Thyroid gland (tissue), 4 donors: ENCODE measurements around the gene E2F6. TPM values are rescaled to one million over a fixed set of nuclear protein-coding genes. Genes with fewer than 3 reads are reported as not detected.

Experiments
- DNase-seq, 2 donors: peaks; one replicate each; pipeline ENCODE4 v3.0.0-alpha.2; 2019
- H3K27ac ChIP-seq, 3 donors: fragments of 200-600 bp; sonication (generic); 1 replicate in 2 of 3; 2 replicates in 1 of 3; pipeline ENCODE4 v1.5.1; 2016 to 2019; ENCODE audit warnings: mild to moderate bottlenecking in 1 of 3, moderate library complexity in 1 of 3
- H3K27me3 ChIP-seq: fragments of 200-600 bp; sonication (generic); one replicate; pipeline ENCODE4 v1.5.1; 2019
- H3K36me3 ChIP-seq, 2 donors: fragments of 200-600 bp; sonication (generic); one replicate each; pipeline ENCODE4 v1.5.1; 2016 to 2019
- H3K4me1 ChIP-seq, 2 donors: fragments of 200-600 bp; sonication (generic); one replicate each; pipeline ENCODE4 v1.5.1; 2017 to 2019
- H3K4me3 ChIP-seq, 3 donors: fragments of 200-600 bp; sonication (generic); replicated peaks in 1 of 3; 1 replicate in 2 of 3; 2 replicates in 1 of 3; pipeline ENCODE4 v1.5.1; 2016; ENCODE audit warnings: mild to moderate bottlenecking in 1 of 3
- H3K9me3 ChIP-seq: fragments of 200-600 bp; sonication (generic); one replicate; pipeline ENCODE4 v1.5.1; 2017
- CTCF ChIP-seq, 6 experiments: fragments of 200-600 bp in 3 of 6; fragments of 450-650 bp in 3 of 6; sonication (generic) in 3 of 6; IDR thresholded peaks; one replicate each; pipeline ENCODE4 v1.5.1; 2016 to 2019; ENCODE audit warnings: antibody characterized with exemption in 6 of 6, mild to moderate bottlenecking in 2 of 6, inconsistent platforms in 1 of 6, moderate library complexity in 1 of 6
- POLR2A ChIP-seq, 2 donors: fragments of 450-650 bp; IDR thresholded peaks; one replicate each; pipeline ENCODE4 v1.6.1; 2017; ENCODE audit warnings: antibody characterized with exemption in 2 of 2, mild to moderate bottlenecking in 2 of 2, moderate library complexity in 1 of 2
- WGBS, 2 donors: methylation state at CpG; one replicate each; pipeline ENCODE4 v1.1.5; 2017; 5-methylcytosine and 5-hydroxymethylcytosine counted together
- intact Hi-C: fragments of 100-400 bp; cut with DNase I; formaldehyde crosslinking; loops from one replicate; pipeline ENCODE4 v1.15.1; 2023
- total RNA-seq, 4 donors: library from RNA; depleted of rRNA; stranded (reverse); fragments of >200 nt; gene quantifications; one replicate each; pipeline ENCODE4 v1.2.3, GENCODE V29; 2016

E2F6 gene
- total RNA-seq, 4 donors from 2014 or later: 15.7 to 26.2 (median 21.2) TPM

- Histone ChIP-seq H3K4me1 (peaks cover 0 to 1% of the 10 kb centered on the region in 2 donors), H3K9me3 (no peaks in the 10 kb centered on the region), H3K36me3 (no peaks in the 10 kb centered on the region), H3K27me3 (no peaks in the 10 kb centered on the region), H3K4me3 (no peak overlapping the region), H3K27ac (no peak overlapping the region)
- no peak for TF ChIP-seq POLR2A (IDR thresholded peaks at IDR 0.05)
- no peak for TF ChIP-seq CTCF (IDR thresholded peaks at IDR 0.05)
- DNase-seq: no peak
- 86 to 90% methylated on average over 1 of the region's 1 CpG for WGBS, 2 donors
- intact Hi-C loops: loop anchor here (5.0 kb wide), 1 partner anchor 179 kb away; no protein-coding TSS in a partner anchor
These were observed 54.7 kb downstream of the E2F6 start for GRCh38 chr2:11411244-11411643.

- Histone ChIP-seq H3K4me1 (peaks cover 0 to 4% of the 10 kb centered on the region in 2 donors), H3K36me3 (no peaks in the 10 kb centered on the region), H3K4me3 (no peak overlapping the region), H3K9me3 (no peaks in the 10 kb centered on the region), H3K27me3 (no peaks in the 10 kb centered on the region), H3K27ac (no peak overlapping the region)
- no peak for DNase-seq
- 89 to 90% methylated on average over 5 of the region's 5 CpGs for WGBS, 2 donors
- intact Hi-C loops: loop anchor here (5.0 kb wide), 1 partner anchor 178 kb away; no protein-coding TSS in a partner anchor
- TF ChIP-seq POLR2A (IDR thresholded peaks at IDR 0.05) (no peak), CTCF (IDR thresholded peaks at IDR 0.05) (no peak)
These were observed 55.9 kb downstream of the E2F6 start for GRCh38 chr2:11410101-11410500.

- WGBS, 2 donors: 90 to 100% methylated on average over 1 of the region's 1 CpG
- no peak for TF ChIP-seq CTCF (IDR thresholded peaks at IDR 0.05)
- no peak for TF ChIP-seq POLR2A (IDR thresholded peaks at IDR 0.05)
- intact Hi-C loops: loop anchor here (5.0 kb wide), 1 partner anchor 277 kb away; a partner anchor contains a TSS
- Histone ChIP-seq H3K9me3 (no peaks in the 10 kb centered on the region), H3K27ac (no peak overlapping the region), H3K4me1 (peaks cover 0 to 4% of the 10 kb centered on the region in 2 donors), H3K27me3 (no peaks in the 10 kb centered on the region), H3K4me3 (no peak overlapping the region), H3K36me3 (no peaks in the 10 kb centered on the region)
- no peak for DNase-seq
These were observed 56.4 kb downstream of the E2F6 start for GRCh38 chr2:11409572-11409959.

GRCh38 chr2:11408959-11409571 is 56.9 kb downstream of the E2F6 start:
- TF ChIP-seq CTCF (IDR thresholded peaks at IDR 0.05) (no peak), POLR2A (IDR thresholded peaks at IDR 0.05) (no peak)
- no peak for DNase-seq
- Histone ChIP-seq H3K9me3 (no peaks in the 10 kb centered on the region), H3K36me3 (no peaks in the 10 kb centered on the region), H3K4me1 (peaks cover 0 to 4% of the 10 kb centered on the region in 2 donors), H3K27ac (no peak overlapping the region), H3K4me3 (no peak overlapping the region), H3K27me3 (no peaks in the 10 kb centered on the region)
- intact Hi-C loops: loop anchor here (5.0 kb wide), 1 partner anchor 277 kb away; a partner anchor contains a TSS
- 69 to 83% methylated on average over 1 of the region's 1 CpG for WGBS, 2 donors

DNA sequence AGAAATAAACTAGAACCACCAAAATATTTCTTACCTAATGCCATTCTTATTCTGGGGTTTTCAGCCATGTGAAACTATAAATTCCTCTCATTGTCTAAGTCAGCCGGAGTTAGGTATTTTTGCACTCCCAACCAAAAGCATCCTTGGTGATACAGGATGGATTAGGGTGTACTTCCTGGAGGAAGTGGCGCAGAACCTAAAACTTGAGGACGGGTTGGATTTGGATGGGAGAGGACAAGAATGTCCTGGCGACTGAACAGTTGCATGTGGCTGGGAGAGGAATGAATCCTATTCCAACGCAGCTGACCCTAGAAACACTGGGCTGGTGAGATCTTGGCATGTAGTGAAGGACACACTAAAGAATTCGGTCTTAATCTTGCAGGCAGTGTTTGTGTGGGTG is 58.5 kb downstream of the E2F6 start:
- intact Hi-C loops: loop anchor here (5.0 kb wide), 1 partner anchor 275 kb away; a partner anchor contains a TSS
- 73 to 76% methylated on average over 6 of the region's 6 CpGs for WGBS, 2 donors
- H3K27ac ChIP-seq: peak overlapping the region in 2 of 3 donors; percentile 10 to 80
- H3K4me1 ChIP-seq: peaks cover 0 to 4% of the 10 kb centered on the region in 2 donors
- no peak for DNase-seq
- no peak overlapping the region for H3K4me3 ChIP-seq
- no peaks in the 10 kb centered on the region for H3K9me3 ChIP-seq
- no peaks in the 10 kb centered on the region for H3K36me3 ChIP-seq
- TF ChIP-seq POLR2A (IDR thresholded peaks at IDR 0.05) (no peak), CTCF (IDR thresholded peaks at IDR 0.05) (no peak)
- no peaks in the 10 kb centered on the region for H3K27me3 ChIP-seq
